NCI-H1048 (cell line): ENCODE data around the gene ST6GALNAC4.
A peak's percentile ranks its signal among the peaks of the same experiment; 100 is the strongest.
"Not testable (repeated sequence)": the region's sequence is repeated elsewhere in the genome, so short reads cannot be mapped to it uniquely, and the experiment has no call there.

Experiments
- DNase-seq: peaks from one replicate; lab custom pipeline; 2025; lab: John Stamatoyannopoulos, UW

The ST6GALNAC4 gene

DNA sequence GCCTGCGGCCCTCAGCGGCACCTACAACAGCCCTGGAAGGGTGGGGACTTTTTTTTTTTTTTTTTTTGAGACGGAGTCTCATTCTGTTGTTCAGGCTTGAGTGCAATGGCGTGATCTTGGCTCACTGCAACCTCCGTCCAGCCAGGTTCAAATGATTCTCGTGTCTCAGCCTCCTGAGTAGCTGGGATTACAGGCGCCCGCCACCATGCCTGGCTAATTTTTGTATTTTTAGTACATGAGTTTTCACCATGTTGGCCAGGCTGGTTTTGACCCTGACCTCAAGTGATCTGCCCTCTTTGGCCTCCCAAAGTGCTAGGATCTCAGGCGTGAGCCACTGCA, 46.7 kb downstream of the ST6GALNAC4 start:
- not testable (repeated sequence) for DNase-seq

GRCh38 chr9:127869310-127870152, 47.3 kb downstream of the ST6GALNAC4 start:
- peak; percentile 36 for DNase-seq

GRCh38 chr9:127868278-127868902, 48.5 kb downstream of the ST6GALNAC4 start:
- no peak for DNase-seq

- DNase-seq, result no peak
Observed at GRCh38 chr9:127867356-127868277, 49.2 kb downstream of the ST6GALNAC4 start.

DNA sequence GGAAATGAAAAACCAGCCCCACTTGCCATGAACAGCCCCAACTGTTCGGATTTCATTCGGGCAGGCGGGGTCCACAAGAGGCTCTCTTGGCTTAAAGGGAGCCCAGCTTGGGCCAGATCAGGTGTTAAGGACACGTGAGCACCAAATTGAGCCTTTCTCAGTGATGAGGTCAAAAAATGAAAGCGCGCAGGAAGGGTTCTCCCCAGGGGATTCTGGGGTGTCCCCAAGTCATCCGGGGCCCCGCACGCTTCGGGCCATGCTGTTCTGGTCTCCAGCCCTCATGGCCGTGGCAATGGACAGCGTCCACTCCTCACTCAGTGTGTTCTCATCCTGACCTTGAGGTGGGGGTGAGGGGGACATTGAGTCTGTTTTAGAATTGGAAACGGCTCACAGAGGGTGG, 50.3 kb downstream of the ST6GALNAC4 start:
- no peak for DNase-seq

DNA sequence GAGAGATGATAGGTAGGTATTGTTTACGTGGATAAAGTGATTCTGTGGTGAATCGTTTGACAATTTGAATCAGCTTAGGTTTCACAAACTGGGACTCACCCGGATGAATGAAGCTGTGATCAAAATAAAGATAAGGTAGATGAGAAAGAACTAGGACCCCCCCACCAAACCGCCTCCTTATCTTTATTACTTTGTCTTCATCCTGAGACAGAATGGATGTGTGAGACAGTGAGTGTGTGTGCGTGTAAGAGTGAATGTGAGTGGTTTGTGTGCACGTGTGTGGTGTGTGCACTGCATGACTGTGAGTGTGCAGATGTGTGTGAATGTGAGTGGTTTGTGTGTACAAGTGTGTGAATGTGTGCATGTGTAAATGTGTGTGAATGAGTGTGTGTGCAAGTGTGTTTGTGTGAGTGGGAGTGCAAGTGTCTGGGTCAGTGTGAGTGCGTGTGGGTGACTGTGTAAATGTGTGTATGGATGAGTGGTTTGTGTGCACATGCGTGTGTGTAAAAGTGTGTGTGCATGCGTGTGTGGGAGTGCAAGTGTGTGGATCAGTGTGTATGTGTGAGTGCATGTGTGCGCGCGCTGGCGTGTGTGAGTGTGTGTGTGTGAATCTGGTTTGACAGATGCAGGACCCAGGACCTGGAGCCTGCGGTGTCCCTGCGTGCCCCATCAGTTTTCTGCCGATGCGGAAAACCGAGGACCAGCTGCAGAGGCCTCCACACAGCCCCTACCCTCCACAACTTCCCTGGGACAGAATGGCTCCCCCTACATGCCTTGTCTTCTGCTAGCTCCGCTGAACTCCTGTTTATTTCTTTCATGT, 51.0 kb downstream of the ST6GALNAC4 start:
- no peak for DNase-seq

DNA sequence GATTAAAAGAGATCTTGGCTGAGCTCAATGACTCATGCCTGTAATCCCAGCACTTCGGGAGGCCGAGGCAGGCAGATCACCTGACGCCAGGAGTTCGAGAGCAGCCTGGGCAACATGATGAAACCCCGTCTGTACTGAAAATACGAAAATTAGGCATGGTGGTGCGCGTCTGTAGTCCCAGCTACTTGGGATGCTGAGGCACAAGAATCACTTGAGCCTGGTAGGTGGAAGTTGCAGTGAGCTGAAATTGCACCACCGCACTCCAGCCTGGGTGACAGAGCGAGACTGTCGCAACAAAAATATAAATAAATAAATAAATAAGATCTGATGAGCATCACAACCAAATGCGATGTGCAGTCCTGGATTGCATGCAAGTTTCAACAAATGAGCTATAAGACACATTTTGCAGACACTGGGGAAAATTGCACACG, 53.6 kb downstream of the ST6GALNAC4 start:
- DNase-seq, result no peak

- no peak for DNase-seq
Observed at GRCh38 chr9:127862075-127863011, 54.5 kb downstream of the ST6GALNAC4 start.

- no peak for DNase-seq
Observed at GRCh38 chr9:127860779-127861178, 56.1 kb downstream of the ST6GALNAC4 start.

DNA sequence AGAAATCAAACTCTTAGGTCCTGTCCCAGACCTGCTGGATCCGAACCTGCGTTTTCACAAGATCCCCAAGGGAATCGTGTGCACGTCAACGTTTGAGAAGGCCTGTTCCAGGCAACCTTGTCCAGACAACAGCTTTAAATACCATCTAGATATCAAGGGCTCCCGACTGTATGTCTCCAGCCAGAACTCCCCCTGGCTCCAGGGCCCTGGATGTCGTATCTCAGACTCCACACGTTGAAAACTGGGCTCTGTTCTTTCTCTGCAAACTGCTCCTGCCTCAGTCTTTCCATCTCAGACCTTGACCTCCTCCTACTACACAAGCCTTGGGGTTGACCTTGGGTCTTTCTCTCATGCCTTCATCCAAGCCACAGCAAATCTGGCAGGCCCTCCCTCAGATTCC, 56.6 kb downstream of the ST6GALNAC4 start:
- DNase-seq, result no peak

GRCh38 chr9:127858041-127858512, 58.8 kb downstream of the ST6GALNAC4 start:
- no peak for DNase-seq
